HG03378 (cell line): ENCODE measurements around the gene AKAP5.

Source experiments
- ATAC-seq: cut with Tn5 transposase; IDR thresholded peaks from one replicate; pipeline ENCODE4 v1.9.1; 2021; ENCODE audit warnings: mild to moderate bottlenecking, moderate library complexity; ENCODE audit not compliant: unreplicated experiment

Gene AKAP5

GRCh38 chr14:64465191-64465822 lies at the start of gene AKAP5:
TSS of gene AKAP5 (plus strand) at chr14:64465499. CDS start at chr14:64468395, 2,896 bp downstream.
- ATAC-seq, result no peak

GRCh38 chr14:64416348-64416932 lies 48.9 kb upstream of the AKAP5 start:
- ATAC-seq, result no peak

- no peak for ATAC-seq
Measured at GRCh38 chr14:64417055-64417770, 48.1 kb upstream of the AKAP5 start.

- no peak for ATAC-seq
Measured at GRCh38 chr14:64417771-64418125, 47.6 kb upstream of the AKAP5 start.

GRCh38 chr14:64419003-64419402 lies 46.3 kb upstream of the AKAP5 start:
- no peak for ATAC-seq

GRCh38 chr14:64421166-64421565 lies 44.1 kb upstream of the AKAP5 start:
- no peak for ATAC-seq

- no peak for ATAC-seq
Measured at GRCh38 chr14:64422005-64422404, 43.3 kb upstream of the AKAP5 start.

- ATAC-seq, result no peak
Measured at GRCh38 chr14:64422756-64423155, 42.5 kb upstream of the AKAP5 start.

- ATAC-seq, result no peak
Measured at GRCh38 chr14:64423987-64424386, 41.3 kb upstream of the AKAP5 start.

- no peak for ATAC-seq
Measured at GRCh38 chr14:64434528-64434927, 30.8 kb upstream of the AKAP5 start.

GRCh38 chr14:64438181-64438841 lies 27.0 kb upstream of the AKAP5 start:
- ATAC-seq, result no peak

- no peak for ATAC-seq
Measured at GRCh38 chr14:64439141-64439540, 26.2 kb upstream of the AKAP5 start.

GRCh38 chr14:64440494-64440893 lies 24.8 kb upstream of the AKAP5 start:
- no peak for ATAC-seq

GRCh38 chr14:64442300-64442988 lies 22.9 kb upstream of the AKAP5 start:
- no peak for ATAC-seq

- no peak for ATAC-seq
Measured at GRCh38 chr14:64444140-64444539, 21.2 kb upstream of the AKAP5 start.

GRCh38 chr14:64444984-64445845 lies 20.1 kb upstream of the AKAP5 start:
- peak; percentile 97 for ATAC-seq

- ATAC-seq, result no peak
Measured at GRCh38 chr14:64447876-64448670, 17.2 kb upstream of the AKAP5 start.

GRCh38 chr14:64450255-64450654 lies 15.0 kb upstream of the AKAP5 start:
- ATAC-seq, result peak; percentile 29

GRCh38 chr14:64454671-64455070 lies 10.6 kb upstream of the AKAP5 start:
- ATAC-seq, result no peak
